HCT116 (cell line): ENCODE results near the gene LYAR. TPM values are rescaled to one million over a fixed set of nuclear protein-coding genes. Genes with fewer than 3 reads are reported as not detected.

Experiments used
- ATAC-seq: fragments of 200-7000 bp; cut with Tn5 transposase; 2 replicates; pipeline ENCODE4 v1.9.1; 2020; ENCODE audit warnings: mild to moderate bottlenecking, moderate library complexity
- BruUV-seq: library from RNA; stranded (reverse); fragments of 400-500 nt; replicated peaks from 2 replicates; lab custom pipeline; 2021; lab: Mats Ljungman, UMichigan
- CTCF ChIA-PET: fragments of 300-600 bp; sonication (Branson Sonifier 250); formaldehyde crosslinking; loops from one replicate; lab custom pipeline; 2021; ENCODE audit warnings: antibody characterized with exemption; lab: Charles Lee
- POLR2A ChIA-PET: fragments of 300-600, 350-600 bp; sonication (Branson Sonifier 250); formaldehyde crosslinking; loops from one replicate; lab custom pipeline; 2021; ENCODE audit warnings: antibody characterized with exemption; lab: Charles Lee
- RAD21 ChIA-PET, 2 experiments: fragments of 300-600 bp; sonication (Branson Sonifier 250); formaldehyde crosslinking; loops; one replicate each; lab custom pipeline; 2023; ENCODE audit warnings: low total read pairs in 2 of 2; ENCODE audit not compliant: uncharacterized antibody in 2 of 2, unreplicated experiment in 2 of 2, low non-redundant PET in 1 of 2; lab: Charles Lee
- DNase-seq: peaks from one replicate; pipeline ENCODE4 v3.0.0-alpha.2; 2010; ENCODE audit warnings: low read depth, low spot score
- H2AFZ ChIP-seq: fragments of 200-600 bp; shearing (Covaris generic), sonication (generic); 2 replicates; pipeline ENCODE4 v1.6.1; 2017; ENCODE audit warnings: low read depth, mixed run types, mixed read lengths, antibody characterized with exemption, low read length; ENCODE audit not compliant: poor library complexity, severe bottlenecking
- H3K27ac ChIP-seq: 2 replicates; pipeline ENCODE4 v1.5.1; 2012; ENCODE audit warnings: low read depth, low read length
- H3K27me3 ChIP-seq: fragments of 200-600 bp; sonication (generic); 2 replicates; pipeline ENCODE4 v1.6.1; 2016; ENCODE audit warnings: mixed run types, low read length, mixed read lengths; ENCODE audit not compliant: insufficient read depth
- H3K36me3 ChIP-seq, 2 experiments: fragments of 200-500 bp in 1 of 2; fragments of 200-600 bp in 1 of 2; sonication (Bioruptor generic) in 1 of 2; sonication (generic) in 1 of 2; 2 replicates each; pipeline versions ENCODE4 v1.5.1 to v1.6.1; 2014 to 2016; ENCODE audit warnings: low read length in 2 of 2, inconsistent platforms in 1 of 2, mixed read lengths in 1 of 2, mixed run types in 1 of 2; ENCODE audit not compliant: insufficient read depth in 2 of 2, control insufficient read depth in 1 of 2
- H3K4me1 ChIP-seq, 2 experiments: fragments of 200-600 bp in 1 of 2; sonication (generic) in 1 of 2; 2 replicates each; pipeline versions ENCODE4 v1.5.1 to v1.6.1; 2012 to 2017; ENCODE audit warnings: low read length in 2 of 2, inconsistent platforms in 1 of 2, mild to moderate bottlenecking in 1 of 2, mixed read lengths in 1 of 2, mixed run types in 1 of 2, moderate library complexity in 1 of 2; ENCODE audit not compliant: insufficient read depth in 2 of 2, control insufficient read depth in 1 of 2
- H3K4me2 ChIP-seq: fragments of 200-600 bp; sonication (generic); 2 replicates; pipeline ENCODE4 v1.6.1; 2017; ENCODE audit warnings: mixed run types, low read length, mixed read lengths
- H3K4me3 ChIP-seq, 2 experiments: fragments of 200-600 bp in 1 of 2; sonication (generic) in 1 of 2; replicated peaks in 1 of 2; 2 replicates each; pipeline ENCODE4 v1.5.1; 2011 to 2016; ENCODE audit warnings: low read length in 2 of 2, control low read depth in 1 of 2, low read depth in 1 of 2, mild to moderate bottlenecking in 1 of 2, mixed read lengths in 1 of 2, mixed run types in 1 of 2
- H3K79me2 ChIP-seq: fragments of 200-600 bp; sonication (generic); 2 replicates; pipeline ENCODE4 v1.6.1; 2017; ENCODE audit warnings: mild to moderate bottlenecking, mixed run types, low read length, moderate library complexity, mixed read lengths; ENCODE audit not compliant: insufficient read depth
- H3K9ac ChIP-seq: fragments of 200-600 bp; sonication (generic); 2 replicates; pipeline ENCODE4 v1.6.1; 2016; ENCODE audit warnings: low read length, mixed read lengths
- H3K9me2 ChIP-seq: fragments of 200-600 bp; sonication (generic), shearing (Covaris generic); 2 replicates; pipeline ENCODE4 v1.6.1; 2017; ENCODE audit warnings: mixed run types, mild to moderate bottlenecking, moderate library complexity; ENCODE audit not compliant: insufficient read depth
- H3K9me3 ChIP-seq, 2 experiments: fragments of 200-500 bp in 1 of 2; fragments of 200-600 bp in 1 of 2; sonication (Bioruptor generic) in 1 of 2; sonication (generic) in 1 of 2; 2 replicates each; pipeline ENCODE4 v1.6.1; 2014 to 2017; ENCODE audit warnings: low read length in 2 of 2, mixed read lengths in 2 of 2, inconsistent platforms in 1 of 2, low read depth in 1 of 2, mild to moderate bottlenecking in 1 of 2, mixed run types in 1 of 2, moderate library complexity in 1 of 2; ENCODE audit not compliant: control insufficient read depth in 1 of 2, insufficient read depth in 1 of 2
- H4K20me1 ChIP-seq: fragments of 200-600 bp; sonication (generic), shearing (Covaris generic); 2 replicates; pipeline ENCODE4 v1.6.1; 2017; ENCODE audit warnings: mixed run types, mild to moderate bottlenecking, moderate library complexity; ENCODE audit not compliant: insufficient read depth
- CBX3 ChIP-seq: IDR thresholded peaks from 2 replicates; pipeline ENCODE4 v1.6.1; 2012; ENCODE audit warnings: low read depth
- CEBPB ChIP-seq: IDR thresholded peaks from 2 replicates; pipeline ENCODE4 v1.6.1; 2012; ENCODE audit warnings: low read depth
- EGR1 ChIP-seq: IDR thresholded peaks from 2 replicates; pipeline ENCODE4 v1.6.1; 2012; ENCODE audit warnings: low read depth
- ELF1 ChIP-seq: IDR thresholded peaks from 2 replicates; pipeline ENCODE4 v1.6.1; 2012; ENCODE audit warnings: low read depth, borderline replicate concordance
- FOSL1 ChIP-seq: IDR thresholded peaks from 2 replicates; pipeline ENCODE4 v1.6.1; 2012; ENCODE audit warnings: low read depth
- JUND ChIP-seq: IDR thresholded peaks from 2 replicates; pipeline ENCODE4 v1.6.1; 2012
- POLR2A ChIP-seq: IDR thresholded peaks from 2 replicates; pipeline ENCODE4 v1.7.0; 2011; ENCODE audit warnings: borderline replicate concordance; ENCODE audit not compliant: insufficient read depth, insufficient read length; ENCODE audit errors: extremely low read depth
- POLR2AphosphoS5 ChIP-seq: IDR thresholded peaks from 2 replicates; pipeline ENCODE4 v1.6.1; 2011; ENCODE audit warnings: mild to moderate bottlenecking, low read depth, low read length, moderate library complexity
- RAD21 ChIP-seq: IDR thresholded peaks from 2 replicates; pipeline ENCODE4 v1.6.1; 2012; ENCODE audit warnings: low read depth, mild to moderate bottlenecking
- SIN3A ChIP-seq: IDR thresholded peaks from 2 replicates; pipeline ENCODE4 v1.6.1; 2012; ENCODE audit warnings: low read depth
- SP1 ChIP-seq: IDR thresholded peaks from 2 replicates; pipeline ENCODE4 v1.6.1; 2012; ENCODE audit warnings: low read depth
- SRF ChIP-seq: IDR thresholded peaks from 2 replicates; pipeline ENCODE4 v1.6.1; 2012; ENCODE audit warnings: low read depth
- TCF7L2 ChIP-seq: IDR thresholded peaks from 2 replicates; pipeline ENCODE4 v1.7.0; 2011; ENCODE audit warnings: borderline replicate concordance, inconsistent platforms; ENCODE audit not compliant: insufficient read depth, insufficient read length; ENCODE audit errors: extremely low read depth
- YY1 ChIP-seq: IDR thresholded peaks from 2 replicates; pipeline ENCODE4 v1.6.1; 2011; ENCODE audit warnings: low read length, low read depth, moderate library complexity, mild to moderate bottlenecking; ENCODE audit not compliant: insufficient replicate concordance; ENCODE audit errors: extremely low read depth
- ZFX ChIP-seq: fragments of 450-650 bp; IDR thresholded peaks from 2 replicates; pipeline ENCODE4 v1.6.1; 2017
- intact Hi-C: fragments of 100-400 bp; cut with micrococcal nuclease; formaldehyde crosslinking; loops from 2 replicates; pipeline ENCODE4 v1.10.0; 2022
- total RNA-seq: library from RNA; stranded (reverse); gene quantifications from one replicate; pipeline ENCODE4 v1.2.1, GENCODE V29; 2021; ENCODE audit not compliant: unreplicated experiment
- TF ChIP-seq, protein P1 (sequence below): IDR thresholded peaks from 2 replicates; pipeline ENCODE4 v1.6.1; 2011; ENCODE audit warnings: mild to moderate bottlenecking, low read length, moderate library complexity; ENCODE audit not compliant: insufficient replicate concordance; ENCODE audit errors: extremely low read depth
- TF ChIP-seq, protein P2 (sequence below), 3 experiments: fragments of 200-600 bp in 1 of 3; sonication (generic) in 1 of 3; IDR thresholded peaks in 2 of 3; conservative IDR thresholded peaks in 1 of 3; 2 replicates each; pipeline ENCODE4 v1.5.1; 2012 to 2017; ENCODE audit warnings: low read depth in 2 of 3, low read length in 2 of 3, antibody characterized with exemption in 1 of 3, borderline replicate concordance in 1 of 3, control low read depth in 1 of 3, mild to moderate bottlenecking in 1 of 3, mixed read lengths in 1 of 3, mixed run types in 1 of 3, moderate library complexity in 1 of 3; ENCODE audit not compliant: insufficient read depth in 1 of 3
- TF ChIP-seq, protein P3 (sequence below): IDR thresholded peaks from 2 replicates; pipeline ENCODE4 v1.6.1; 2012
- TF ChIP-seq, protein P4 (sequence below): IDR thresholded peaks from 2 replicates; pipeline ENCODE4 v1.6.1; 2012; ENCODE audit warnings: low read depth
- TF ChIP-seq, protein P5 (sequence below): IDR thresholded peaks from 2 replicates; pipeline ENCODE4 v1.6.1; 2012

Gene LYAR
- total RNA-seq, 1 experiment from 2014 or later, result 53.0 TPM

DNA sequence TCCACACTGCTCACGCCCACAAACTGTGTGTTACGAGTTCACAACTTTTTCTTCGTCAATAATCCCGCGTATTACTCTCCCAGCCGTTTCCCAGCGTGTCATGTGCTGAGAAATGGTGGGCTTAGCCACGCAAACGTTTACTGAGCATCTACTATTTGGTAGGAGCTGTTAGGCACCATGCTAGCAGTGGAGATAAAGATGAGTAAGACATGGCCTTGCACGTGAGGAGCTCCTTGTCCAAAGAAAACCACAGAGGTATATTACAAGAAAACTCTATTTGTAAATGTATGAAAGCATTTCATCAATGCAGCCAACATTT lies 41.1 kb downstream of the LYAR start:
- H2AFZ ChIP-seq, result peak overlapping the region; percentile 38
- H3K9me2 ChIP-seq, result no peaks in the 10 kb centered on the region
- no peak; the same call in none of the 2 replicates for ATAC-seq
- peak overlapping the region; percentile 88 for H3K4me2 ChIP-seq
- ChIA-PET RAD21 (no interaction called here), POLR2A (no interaction called here), CTCF (interaction anchor here (2.3 kb wide), 1 partner anchor 11 kb away, joined by 8 read pairs; no protein-coding TSS in a partner anchor)
- H3K27me3 ChIP-seq, result no peaks in the 10 kb centered on the region
- H3K79me2 ChIP-seq, result peaks cover 16% of the 10 kb centered on the region
- TF ChIP-seq ELF1, result no peak
- no peak for TF ChIP-seq SP1
- no peak for TF ChIP-seq TCF7L2
- no peak for TF ChIP-seq CEBPB
- TF ChIP-seq POLR2A, result no peak
- TF ChIP-seq, protein P1, sequence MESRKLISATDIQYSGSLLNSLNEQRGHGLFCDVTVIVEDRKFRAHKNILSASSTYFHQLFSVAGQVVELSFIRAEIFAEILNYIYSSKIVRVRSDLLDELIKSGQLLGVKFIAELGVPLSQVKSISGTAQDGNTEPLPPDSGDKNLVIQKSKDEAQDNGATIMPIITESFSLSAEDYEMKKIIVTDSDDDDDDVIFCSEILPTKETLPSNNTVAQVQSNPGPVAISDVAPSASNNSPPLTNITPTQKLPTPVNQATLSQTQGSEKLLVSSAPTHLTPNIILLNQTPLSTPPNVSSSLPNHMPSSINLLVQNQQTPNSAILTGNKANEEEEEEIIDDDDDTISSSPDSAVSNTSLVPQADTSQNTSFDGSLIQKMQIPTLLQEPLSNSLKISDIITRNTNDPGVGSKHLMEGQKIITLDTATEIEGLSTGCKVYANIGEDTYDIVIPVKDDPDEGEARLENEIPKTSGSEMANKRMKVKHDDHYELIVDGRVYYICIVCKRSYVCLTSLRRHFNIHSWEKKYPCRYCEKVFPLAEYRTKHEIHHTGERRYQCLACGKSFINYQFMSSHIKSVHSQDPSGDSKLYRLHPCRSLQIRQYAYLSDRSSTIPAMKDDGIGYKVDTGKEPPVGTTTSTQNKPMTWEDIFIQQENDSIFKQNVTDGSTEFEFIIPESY, result no peak
- TF ChIP-seq YY1, result no peak
- no peak for TF ChIP-seq FOSL1
- TF ChIP-seq, protein P2, sequence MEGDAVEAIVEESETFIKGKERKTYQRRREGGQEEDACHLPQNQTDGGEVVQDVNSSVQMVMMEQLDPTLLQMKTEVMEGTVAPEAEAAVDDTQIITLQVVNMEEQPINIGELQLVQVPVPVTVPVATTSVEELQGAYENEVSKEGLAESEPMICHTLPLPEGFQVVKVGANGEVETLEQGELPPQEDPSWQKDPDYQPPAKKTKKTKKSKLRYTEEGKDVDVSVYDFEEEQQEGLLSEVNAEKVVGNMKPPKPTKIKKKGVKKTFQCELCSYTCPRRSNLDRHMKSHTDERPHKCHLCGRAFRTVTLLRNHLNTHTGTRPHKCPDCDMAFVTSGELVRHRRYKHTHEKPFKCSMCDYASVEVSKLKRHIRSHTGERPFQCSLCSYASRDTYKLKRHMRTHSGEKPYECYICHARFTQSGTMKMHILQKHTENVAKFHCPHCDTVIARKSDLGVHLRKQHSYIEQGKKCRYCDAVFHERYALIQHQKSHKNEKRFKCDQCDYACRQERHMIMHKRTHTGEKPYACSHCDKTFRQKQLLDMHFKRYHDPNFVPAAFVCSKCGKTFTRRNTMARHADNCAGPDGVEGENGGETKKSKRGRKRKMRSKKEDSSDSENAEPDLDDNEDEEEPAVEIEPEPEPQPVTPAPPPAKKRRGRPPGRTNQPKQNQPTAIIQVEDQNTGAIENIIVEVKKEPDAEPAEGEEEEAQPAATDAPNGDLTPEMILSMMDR (IDR thresholded peaks at IDR 0.05 in 2 of 3, conservative IDR thresholded peaks at IDR 0.05 in 1 of 3; ENCODE audit: borderline replicate concordance in 1 of 3, insufficient read depth in 1 of 3, low read depth in 2 of 3, low read length in 2 of 3), result no peak
- TF ChIP-seq POLR2AphosphoS5, result no peak
- no peak for TF ChIP-seq EGR1
- TF ChIP-seq, protein P3, sequence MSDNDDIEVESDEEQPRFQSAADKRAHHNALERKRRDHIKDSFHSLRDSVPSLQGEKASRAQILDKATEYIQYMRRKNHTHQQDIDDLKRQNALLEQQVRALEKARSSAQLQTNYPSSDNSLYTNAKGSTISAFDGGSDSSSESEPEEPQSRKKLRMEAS, result no peak
- no peak for TF ChIP-seq JUND
- TF ChIP-seq SIN3A, result no peak
- TF ChIP-seq RAD21, result no peak
- TF ChIP-seq, protein P4, sequence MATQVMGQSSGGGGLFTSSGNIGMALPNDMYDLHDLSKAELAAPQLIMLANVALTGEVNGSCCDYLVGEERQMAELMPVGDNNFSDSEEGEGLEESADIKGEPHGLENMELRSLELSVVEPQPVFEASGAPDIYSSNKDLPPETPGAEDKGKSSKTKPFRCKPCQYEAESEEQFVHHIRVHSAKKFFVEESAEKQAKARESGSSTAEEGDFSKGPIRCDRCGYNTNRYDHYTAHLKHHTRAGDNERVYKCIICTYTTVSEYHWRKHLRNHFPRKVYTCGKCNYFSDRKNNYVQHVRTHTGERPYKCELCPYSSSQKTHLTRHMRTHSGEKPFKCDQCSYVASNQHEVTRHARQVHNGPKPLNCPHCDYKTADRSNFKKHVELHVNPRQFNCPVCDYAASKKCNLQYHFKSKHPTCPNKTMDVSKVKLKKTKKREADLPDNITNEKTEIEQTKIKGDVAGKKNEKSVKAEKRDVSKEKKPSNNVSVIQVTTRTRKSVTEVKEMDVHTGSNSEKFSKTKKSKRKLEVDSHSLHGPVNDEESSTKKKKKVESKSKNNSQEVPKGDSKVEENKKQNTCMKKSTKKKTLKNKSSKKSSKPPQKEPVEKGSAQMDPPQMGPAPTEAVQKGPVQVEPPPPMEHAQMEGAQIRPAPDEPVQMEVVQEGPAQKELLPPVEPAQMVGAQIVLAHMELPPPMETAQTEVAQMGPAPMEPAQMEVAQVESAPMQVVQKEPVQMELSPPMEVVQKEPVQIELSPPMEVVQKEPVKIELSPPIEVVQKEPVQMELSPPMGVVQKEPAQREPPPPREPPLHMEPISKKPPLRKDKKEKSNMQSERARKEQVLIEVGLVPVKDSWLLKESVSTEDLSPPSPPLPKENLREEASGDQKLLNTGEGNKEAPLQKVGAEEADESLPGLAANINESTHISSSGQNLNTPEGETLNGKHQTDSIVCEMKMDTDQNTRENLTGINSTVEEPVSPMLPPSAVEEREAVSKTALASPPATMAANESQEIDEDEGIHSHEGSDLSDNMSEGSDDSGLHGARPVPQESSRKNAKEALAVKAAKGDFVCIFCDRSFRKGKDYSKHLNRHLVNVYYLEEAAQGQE, result no peak
- no peak for TF ChIP-seq ZFX
- TF ChIP-seq, protein P5, sequence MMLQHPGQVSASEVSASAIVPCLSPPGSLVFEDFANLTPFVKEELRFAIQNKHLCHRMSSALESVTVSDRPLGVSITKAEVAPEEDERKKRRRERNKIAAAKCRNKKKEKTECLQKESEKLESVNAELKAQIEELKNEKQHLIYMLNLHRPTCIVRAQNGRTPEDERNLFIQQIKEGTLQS, result no peak
- TF ChIP-seq CBX3, result no peak
- TF ChIP-seq SRF, result no peak
- peak overlapping the region; percentile 85 to 94 for H3K4me3 ChIP-seq
- H3K36me3 ChIP-seq, result peaks cover 5 to 11% of the 10 kb centered on the region in 2 experiments; a peak in 2 of 4 replicates
- peak overlapping the region; percentile 90 for H3K9ac ChIP-seq
- H3K4me1 ChIP-seq, result peaks cover 8 to 20% of the 10 kb centered on the region in 2 experiments
- BruUV-seq, result no TSS peak
- H3K27ac ChIP-seq, result peak overlapping the region; percentile 85
- no peaks in the 10 kb centered on the region for H3K9me3 ChIP-seq
- H4K20me1 ChIP-seq, result no peaks in the 10 kb centered on the region
- intact Hi-C loops, result no loop called here
- no peak for DNase-seq
